Erythroblast (primary cell): ENCODE data around the gene KIF6.

Experiments
- DNase-seq, 2 experiments: peaks; one replicate each; lab custom pipeline; 2025; lab: John Stamatoyannopoulos, UW
- GATA1 ChIP-seq: IDR thresholded peaks from 2 replicates; pipeline ENCODE4 v1.6.1; 2011; ENCODE audit warnings: low read depth, mild to moderate bottlenecking, control low read depth, low read length, moderate library complexity
- POLR2A ChIP-seq: IDR thresholded peaks from 2 replicates; pipeline ENCODE4 v1.6.1; 2011; ENCODE audit warnings: mild to moderate bottlenecking, low read length

Gene KIF6

DNA sequence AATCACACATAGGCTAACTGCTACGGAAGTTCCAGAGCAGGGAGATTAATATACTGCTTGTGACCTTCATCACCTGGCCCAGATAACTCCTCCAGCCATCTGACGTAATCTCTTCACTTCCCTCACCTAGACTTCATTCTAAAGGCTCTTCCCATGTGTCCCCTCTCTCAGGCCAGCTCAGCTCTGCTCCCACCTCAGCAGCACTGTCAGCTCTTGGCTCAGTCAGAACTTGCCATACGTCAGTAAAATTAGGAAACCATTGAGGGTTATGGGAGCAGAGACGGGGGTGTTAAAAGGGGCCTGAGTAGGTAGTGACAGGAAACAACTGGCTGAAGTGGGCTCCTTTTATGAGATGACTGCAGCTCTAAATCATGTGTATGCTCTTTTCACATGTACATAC, 101.5 kb downstream of the KIF6 start:
- DNase-seq: no peak
- TF ChIP-seq POLR2A: no peak
- TF ChIP-seq GATA1: no peak

DNA sequence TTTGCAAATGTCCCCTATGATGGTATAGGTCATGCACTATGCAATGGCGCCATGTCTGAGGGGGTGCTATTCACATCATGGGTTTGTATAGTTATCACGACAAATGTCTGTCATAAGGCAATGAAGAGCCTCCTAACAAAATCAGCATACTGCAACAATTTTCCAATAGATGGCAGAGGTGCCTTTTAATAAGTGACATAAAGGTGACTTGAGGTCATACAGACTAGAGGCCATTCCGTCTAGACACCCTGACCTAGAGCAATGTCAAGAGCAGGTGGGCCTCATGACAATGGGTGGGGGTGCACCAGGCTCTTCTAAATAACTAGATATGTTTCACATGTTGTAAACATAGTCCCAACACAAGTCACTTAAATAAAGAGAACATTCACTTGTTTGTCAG, 107.7 kb downstream of the KIF6 start:
- TF ChIP-seq GATA1: no peak
- no peak for TF ChIP-seq POLR2A
- DNase-seq: no peak

DNA sequence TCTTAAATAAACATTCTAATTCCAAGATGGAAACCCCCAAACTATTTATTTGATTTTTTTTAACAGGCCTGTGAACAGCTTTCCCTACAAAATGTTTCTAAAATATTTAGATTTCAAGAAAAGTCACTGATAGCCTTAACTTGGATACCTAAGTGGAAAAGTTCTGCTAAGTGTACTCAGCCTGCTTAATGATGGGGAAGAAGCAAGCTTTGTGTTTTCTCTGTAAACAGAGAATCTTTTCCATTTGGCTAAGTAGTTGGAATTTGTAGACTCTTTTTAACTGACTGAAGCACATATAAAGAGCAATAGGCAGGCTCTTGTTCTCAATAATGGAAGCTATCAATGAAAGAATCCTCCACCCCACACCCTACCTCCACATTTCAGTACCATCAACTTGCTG, 108.2 kb downstream of the KIF6 start:
- DNase-seq: no peak
- TF ChIP-seq POLR2A (no peak), GATA1 (no peak)

DNA sequence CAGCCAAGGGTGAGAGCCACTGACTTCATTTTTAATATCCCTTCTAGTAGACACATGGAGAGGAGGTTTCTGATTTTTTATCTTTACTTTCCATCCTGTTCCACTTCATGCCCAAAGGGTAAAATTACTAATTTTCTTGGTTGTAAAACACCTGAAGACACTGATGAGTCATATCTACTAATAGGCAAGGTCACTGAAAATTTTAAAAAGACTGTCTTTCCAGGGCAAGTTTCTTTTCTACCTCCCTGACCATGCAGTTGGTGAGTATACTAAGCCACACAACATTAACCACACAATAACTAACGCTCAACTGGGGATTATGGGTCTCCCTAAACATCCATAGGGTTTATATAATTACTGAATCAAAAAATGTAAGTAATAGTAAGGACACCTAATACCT, 109.6 kb downstream of the KIF6 start:
- no peak for DNase-seq

DNA sequence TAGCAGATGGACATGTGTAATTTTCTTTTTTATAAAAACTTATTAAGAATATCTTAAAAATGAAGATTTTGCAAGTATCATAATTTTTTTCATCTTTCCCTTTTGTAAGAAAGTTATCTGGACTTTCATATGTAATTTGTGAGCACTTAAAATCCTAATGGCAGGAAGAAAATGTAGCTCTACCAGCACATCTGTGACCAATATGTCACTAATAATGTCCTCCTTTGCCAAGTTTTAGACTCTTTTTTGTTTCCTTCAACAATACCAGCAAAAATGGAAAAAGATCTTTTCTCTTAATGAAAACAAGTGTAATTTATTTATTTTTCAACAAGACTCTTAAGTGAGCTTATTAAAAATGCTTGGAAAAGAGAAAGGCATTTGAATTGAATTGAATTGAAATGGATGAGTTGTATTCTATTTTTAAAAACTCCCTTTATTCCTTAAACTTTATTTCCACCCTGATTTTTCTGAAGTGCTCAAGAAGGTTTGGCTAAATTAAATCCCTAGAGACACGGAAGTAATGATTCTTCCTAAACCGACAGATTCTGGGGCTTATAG, 110.7 kb downstream of the KIF6 start:
- no peak for DNase-seq
- TF ChIP-seq POLR2A (no peak), GATA1 (no peak)

More for the DNA sequence above, 109.6 kb downstream of the KIF6 start:
- TF ChIP-seq POLR2A (no peak), GATA1 (no peak)

DNA sequence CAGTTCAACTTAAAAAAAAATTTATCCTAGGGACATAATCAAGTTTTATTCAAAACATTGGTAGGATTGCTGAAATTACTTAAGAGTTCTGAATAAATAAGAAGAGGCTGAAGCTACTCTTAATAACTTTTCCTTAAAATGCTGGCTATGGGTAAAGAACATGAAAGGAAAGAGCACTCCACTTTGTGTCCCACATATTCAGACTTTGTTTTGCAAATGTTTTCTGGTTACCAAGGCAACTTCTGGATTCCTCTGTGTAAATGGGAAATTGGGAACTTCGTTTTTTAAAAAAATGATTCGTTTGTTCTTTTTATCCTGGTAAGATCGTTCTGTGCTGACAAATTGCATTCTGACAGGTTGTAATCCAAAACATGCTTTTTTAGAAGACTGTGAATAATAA, 115.0 kb downstream of the KIF6 start:
- DNase-seq: no peak

DNA sequence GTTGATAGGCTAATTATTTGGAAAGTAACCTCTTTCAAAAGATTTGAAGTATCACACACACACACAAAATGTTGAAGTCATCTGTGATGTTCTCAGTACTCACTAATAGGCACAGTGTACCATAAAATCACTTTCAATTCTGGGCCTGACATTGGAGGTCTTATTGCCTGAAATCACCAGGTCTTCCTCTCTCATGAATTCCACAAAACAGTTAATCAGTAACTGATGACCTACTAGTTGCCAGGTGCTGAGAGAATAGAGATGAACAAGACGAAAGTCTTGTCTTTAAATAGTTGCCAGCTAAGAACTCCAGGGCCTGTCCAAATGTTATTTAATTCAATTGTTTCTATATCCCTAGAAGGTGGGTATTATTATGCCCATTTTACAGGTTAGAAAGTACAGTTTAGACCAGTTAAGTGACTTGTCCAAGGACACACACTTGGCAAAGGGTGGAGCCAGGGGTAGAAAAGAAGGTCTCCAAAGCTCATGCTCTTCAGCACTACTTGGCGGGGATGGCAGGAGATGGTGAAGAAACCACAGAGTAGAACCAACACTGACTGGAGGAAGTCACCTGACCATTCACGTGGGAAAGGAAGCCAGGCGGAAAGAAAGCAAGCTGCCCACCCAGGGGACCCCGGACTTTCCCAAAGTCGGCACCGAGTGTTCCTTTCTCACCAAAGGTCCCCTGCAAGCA, 116.4 kb downstream of the KIF6 start:
- no peak for DNase-seq
- TF ChIP-seq GATA1 (no peak), POLR2A (no peak)

More for the DNA sequence above, 115.0 kb downstream of the KIF6 start:
- TF ChIP-seq POLR2A: no peak
- TF ChIP-seq GATA1: no peak

DNA sequence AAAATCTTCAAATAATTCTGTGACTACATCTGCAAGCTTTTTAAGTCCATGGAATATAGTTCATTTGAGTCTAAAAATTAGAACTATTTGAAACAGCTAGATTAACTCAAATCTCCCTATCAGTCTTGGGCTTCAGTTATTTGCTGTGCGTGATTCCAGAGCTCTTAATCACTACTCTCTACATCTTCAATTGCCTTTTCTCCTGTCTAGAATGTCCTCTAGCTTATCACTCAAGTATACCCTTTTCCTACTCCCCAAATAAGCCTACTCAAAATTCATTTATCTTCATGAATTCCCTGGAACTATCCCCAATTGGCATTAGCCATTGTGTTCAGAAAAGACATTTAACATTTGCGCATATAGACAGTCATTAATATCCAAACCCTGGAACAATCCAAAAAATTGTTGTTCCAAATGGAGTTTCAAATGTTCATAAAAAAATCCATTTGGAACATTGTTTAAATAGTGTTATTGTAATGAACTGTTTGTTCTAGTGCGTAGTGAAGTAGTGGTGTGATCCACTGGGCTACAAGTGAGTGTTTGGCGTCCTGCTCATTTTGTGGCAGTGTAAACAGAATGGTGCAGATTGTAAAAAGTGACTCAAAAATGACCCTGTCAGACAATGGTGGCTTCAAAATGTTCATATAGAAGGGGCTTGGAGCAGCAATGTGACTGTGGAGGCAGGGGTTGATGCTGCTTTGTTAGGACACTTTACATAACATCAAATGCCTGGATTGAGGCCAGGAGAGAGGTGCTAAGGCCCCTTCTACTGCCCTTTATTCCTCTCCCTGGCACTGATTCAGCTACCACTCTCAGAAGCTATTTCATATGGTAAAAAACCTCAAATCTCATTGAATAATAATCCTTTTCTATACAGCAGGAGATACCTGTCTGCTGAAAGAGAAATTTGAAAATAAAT, 122.3 kb downstream of the KIF6 start:
- DNase-seq: no peak
- no peak for TF ChIP-seq GATA1
- no peak for TF ChIP-seq POLR2A

DNA sequence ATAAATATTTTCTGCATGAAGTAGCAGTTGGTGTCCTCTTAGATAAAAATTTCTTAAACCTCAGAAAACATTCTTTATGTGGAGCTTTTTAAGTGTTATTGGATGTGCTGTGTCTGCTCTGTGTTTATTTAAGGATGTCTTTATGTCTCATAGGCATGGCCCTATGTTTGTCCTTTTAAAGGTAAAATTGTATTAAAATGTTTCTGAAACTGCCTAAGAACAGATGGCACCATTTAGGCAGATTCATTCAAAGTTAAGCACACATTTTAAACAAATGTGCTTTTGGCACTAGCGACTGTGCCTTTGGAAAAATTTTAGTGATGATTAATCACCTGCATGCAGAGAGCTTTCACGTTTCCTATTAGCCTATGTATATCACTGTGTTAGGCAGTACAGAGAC, 125.2 kb downstream of the KIF6 start:
- TF ChIP-seq POLR2A (no peak), GATA1 (no peak)
- DNase-seq: no peak

DNA sequence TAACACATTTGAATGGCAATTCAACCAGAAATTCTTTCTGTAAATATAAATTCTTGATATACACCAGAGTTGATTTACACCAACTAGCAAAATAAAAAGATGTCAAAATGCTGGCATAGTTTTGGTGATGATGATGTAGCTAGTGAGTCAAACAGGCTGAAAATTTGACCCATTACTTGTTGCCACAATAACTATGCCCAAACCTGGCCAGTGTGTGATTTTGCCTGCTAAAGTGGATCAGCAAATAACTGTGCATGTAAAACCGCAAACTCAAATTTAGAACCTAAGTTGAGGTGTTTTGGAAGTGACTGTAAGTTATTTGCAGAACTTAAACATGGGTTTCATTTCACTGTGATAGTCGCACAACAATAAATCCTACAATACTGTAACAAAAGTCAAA, 125.9 kb downstream of the KIF6 start:
- no peak for DNase-seq
- no peak for TF ChIP-seq POLR2A
- TF ChIP-seq GATA1: no peak

DNA sequence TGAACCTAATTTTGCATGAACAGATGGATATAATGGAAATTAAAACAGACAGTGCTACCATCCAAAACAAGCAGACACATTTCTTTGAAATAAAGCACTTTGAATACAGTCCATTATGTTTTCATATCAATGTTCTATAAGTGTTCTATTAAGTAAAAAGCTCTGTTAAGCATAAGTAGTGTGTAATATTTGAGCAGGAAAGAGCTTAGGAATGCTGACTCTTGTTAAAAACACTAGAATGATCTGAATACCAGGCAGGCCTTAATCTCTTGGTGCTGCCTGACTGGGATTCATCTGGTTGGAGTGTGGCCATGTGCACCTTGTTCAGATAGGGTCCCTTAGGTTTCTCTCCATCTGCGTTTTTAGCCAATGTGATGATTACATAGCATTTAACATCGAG, 130.9 kb downstream of the KIF6 start:
- TF ChIP-seq POLR2A: no peak
- no peak for TF ChIP-seq GATA1
- DNase-seq: no peak

DNA sequence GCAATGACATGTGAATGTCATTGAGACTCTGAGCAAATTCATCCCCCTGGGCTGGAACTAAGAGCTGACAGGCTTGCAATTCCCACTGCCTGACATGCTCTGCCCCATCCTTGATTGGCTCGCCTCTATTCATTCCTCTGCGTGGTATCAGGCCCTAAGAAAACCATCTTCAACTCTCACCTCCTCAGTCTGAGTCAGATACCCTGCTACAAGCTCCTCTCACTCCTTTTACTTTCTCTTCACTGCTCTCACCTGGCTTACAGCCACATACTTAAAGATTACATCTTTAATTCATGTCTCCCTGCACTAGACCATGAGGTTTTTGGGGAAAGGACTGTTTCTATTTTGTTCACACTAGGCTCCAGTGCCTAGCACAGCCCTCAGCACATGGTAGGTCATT, 131.6 kb downstream of the KIF6 start:
- TF ChIP-seq GATA1 (no peak), POLR2A (no peak)
- DNase-seq: no peak

DNA sequence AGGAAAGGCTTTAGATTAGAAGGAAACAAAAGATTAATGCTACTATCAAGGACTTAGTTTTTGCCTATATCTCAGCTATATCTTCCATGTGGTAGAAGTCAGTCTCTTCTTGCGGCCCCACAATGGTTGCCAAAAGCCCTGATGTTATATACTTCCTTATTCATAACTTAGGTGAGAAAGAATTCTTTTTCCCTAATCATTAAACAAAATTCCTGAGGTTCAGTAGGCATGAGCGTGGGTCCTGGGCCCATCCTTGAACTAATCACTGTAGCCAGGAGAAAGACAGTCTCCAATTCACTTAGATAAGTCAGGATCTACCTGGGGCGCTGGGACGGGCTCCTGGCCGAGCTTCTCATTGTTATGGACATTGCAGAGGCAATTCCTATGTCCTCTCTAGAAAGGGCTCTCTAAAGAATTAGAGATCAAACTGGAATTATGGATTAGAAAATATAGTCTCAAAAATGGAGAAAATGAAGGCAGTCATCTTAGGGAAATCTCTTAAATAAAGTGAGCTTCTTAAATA, 134.3 kb downstream of the KIF6 start:
- no peak for DNase-seq
- TF ChIP-seq POLR2A (no peak), GATA1 (no peak)

DNA sequence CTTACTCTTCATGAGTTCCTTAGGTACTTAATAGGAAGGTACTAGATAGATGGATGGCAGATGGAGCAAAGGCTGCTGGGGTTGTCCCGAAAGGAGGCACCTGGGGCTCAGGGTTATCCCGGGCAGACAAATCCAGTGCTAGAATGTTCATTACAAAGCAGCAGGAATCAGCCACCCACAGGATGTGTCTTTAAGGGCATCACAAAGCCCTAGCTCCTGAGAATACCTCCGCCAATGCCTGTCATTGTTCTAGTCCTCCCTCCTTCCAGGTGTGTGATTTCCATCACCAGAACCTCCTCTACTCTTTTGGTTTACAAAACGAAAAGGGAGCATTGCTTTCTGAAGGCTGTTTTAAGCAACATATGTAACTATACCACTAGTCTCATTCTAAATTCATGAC, 138.1 kb downstream of the KIF6 start:
- DNase-seq: no peak
- TF ChIP-seq GATA1 (no peak), POLR2A (no peak)

DNA sequence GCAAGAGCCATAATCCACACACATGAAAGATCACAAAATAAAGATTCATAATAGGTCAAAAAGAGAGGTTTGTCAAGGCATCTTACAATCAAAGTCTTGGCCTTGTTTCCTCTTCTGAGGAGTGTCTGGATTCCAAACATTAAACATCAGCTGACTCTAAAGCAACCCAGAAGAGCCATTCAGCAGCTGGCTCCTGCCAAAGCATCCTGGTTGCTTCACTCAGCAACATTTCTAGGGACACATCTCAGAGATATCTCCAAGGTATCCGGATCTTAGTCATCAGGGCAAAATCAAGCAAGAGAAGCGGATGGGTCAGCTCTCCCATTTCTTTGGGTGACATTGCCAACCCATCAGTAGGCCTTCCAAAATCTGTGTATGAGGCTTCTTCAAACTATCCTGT, 139.6 kb downstream of the KIF6 start:
- no peak for TF ChIP-seq POLR2A
- TF ChIP-seq GATA1: no peak
- DNase-seq: no peak
